ENCODE results near the gene IFFO2.

DNA sequence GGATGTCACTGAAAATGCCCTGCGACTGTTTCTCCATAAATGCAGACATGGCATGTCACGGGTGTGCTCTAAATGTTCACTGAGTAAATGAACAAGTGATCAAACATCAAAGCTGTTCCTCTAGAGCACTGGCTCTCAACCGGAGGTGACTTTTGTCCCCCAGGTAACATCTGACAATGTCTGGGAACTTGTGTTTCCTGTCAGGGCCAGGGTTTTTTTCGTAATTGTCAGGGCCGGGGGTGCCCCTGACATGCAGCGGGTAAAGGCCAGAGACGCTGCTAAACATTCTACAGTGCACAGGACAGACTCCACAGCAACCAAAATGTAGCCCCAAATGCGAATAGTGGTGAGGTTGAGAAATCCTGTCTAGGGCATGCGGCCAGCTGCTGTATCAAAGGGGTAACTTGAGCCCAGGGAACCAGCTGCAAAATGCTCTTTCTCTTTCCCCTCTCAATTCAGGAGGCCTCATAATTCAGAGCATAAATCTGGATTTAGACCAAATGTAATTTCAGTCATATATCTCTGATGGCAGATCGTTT is 56.1 kb downstream of the IFFO2 start:
- no peak for TF ChIP-seq CHD4 (IDR thresholded peaks at IDR 0.05)
- TF ChIP-seq, protein P1, sequence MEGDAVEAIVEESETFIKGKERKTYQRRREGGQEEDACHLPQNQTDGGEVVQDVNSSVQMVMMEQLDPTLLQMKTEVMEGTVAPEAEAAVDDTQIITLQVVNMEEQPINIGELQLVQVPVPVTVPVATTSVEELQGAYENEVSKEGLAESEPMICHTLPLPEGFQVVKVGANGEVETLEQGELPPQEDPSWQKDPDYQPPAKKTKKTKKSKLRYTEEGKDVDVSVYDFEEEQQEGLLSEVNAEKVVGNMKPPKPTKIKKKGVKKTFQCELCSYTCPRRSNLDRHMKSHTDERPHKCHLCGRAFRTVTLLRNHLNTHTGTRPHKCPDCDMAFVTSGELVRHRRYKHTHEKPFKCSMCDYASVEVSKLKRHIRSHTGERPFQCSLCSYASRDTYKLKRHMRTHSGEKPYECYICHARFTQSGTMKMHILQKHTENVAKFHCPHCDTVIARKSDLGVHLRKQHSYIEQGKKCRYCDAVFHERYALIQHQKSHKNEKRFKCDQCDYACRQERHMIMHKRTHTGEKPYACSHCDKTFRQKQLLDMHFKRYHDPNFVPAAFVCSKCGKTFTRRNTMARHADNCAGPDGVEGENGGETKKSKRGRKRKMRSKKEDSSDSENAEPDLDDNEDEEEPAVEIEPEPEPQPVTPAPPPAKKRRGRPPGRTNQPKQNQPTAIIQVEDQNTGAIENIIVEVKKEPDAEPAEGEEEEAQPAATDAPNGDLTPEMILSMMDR (IDR thresholded peaks at IDR 0.05 in 2 of 3, conservative IDR thresholded peaks at IDR 0.05 in 1 of 3; ENCODE audit: control insufficient read depth in 2 of 3, extremely low read depth in 1 of 3, insufficient read depth in 1 of 3, low read depth in 3 of 3, low read length in 3 of 3), result no peak

Measured in GM12878 (cell line).